Measurements from ENCODE around the gene WNT3. TPM values are rescaled to one million over a fixed set of nuclear protein-coding genes. Genes with fewer than 3 reads are reported as not detected.

WNT3 gene
- total and polyA plus RNA-seq, 2 of the 8 experiments (the other 6 are each of a cell fraction or from before 2014, with no cell fraction given) = 0.56 to 2.0 TPM

GRCh38 chr17:46753776-46754175 is 64.7 kb downstream of the WNT3 start:
- Histone ChIP-seq H3K27ac (ENCODE audit: low read depth, low read length) (no peak overlapping the region), H3K14ac (ENCODE audit: insufficient read length) (no peak overlapping the region), H3K4me2 (ENCODE audit: insufficient read depth in 1 of 2, low read depth in 2 of 2, low read length in 2 of 2) (no peak overlapping the region), H2BK120ac (replicated peaks; ENCODE audit: low read depth, low read length) (no peak overlapping the region), H3K9me3 (ENCODE audit: insufficient read depth in 2 of 2, low read depth in 1 of 2, low read length in 1 of 2) (no peaks in the 10 kb centered on the region), H3K79me1 (ENCODE audit: low read depth, low read length) (no peaks in the 10 kb centered on the region), H3K9ac (replicated peaks in 1 of 4; ENCODE audit: extremely low read depth in 1 of 4, low read depth in 3 of 4, low read length in 3 of 4) (no peak overlapping the region), H4K91ac (replicated peaks; ENCODE audit: insufficient read length, low read length) (no peak overlapping the region), H2BK20ac (ENCODE audit: low read length) (no peak overlapping the region), H2BK15ac (ENCODE audit: low read length) (no peak overlapping the region), H3K36me3 (ENCODE audit: control insufficient read depth in 2 of 4, insufficient read depth in 4 of 4, low read length in 3 of 4) (peaks cover 0 to 2% (median 0%) of the 10 kb centered on the region in 4 experiments; a peak in 3 of 8 replicates), H2AK5ac (ENCODE audit: low read depth, low read length) (no peak overlapping the region), H3K23ac (ENCODE audit: insufficient read length) (no peak overlapping the region), H2BK5ac (ENCODE audit: low read depth, low read length) (no peak overlapping the region), H3K23me2 (ENCODE audit: low read depth, low read length) (no peaks in the 10 kb centered on the region), H4K20me1 (replicated peaks in 1 of 2; ENCODE audit: control insufficient read depth in 1 of 2, insufficient read depth in 2 of 2, low read length in 2 of 2) (peaks cover 0 to 2% of the 10 kb centered on the region in 2 experiments), H4K5ac (ENCODE audit: insufficient read length, low read depth, low read length) (no peak overlapping the region), H3K79me2 (ENCODE audit: control insufficient read depth in 1 of 2, insufficient read depth in 2 of 2, low read length in 2 of 2) (no peaks in the 10 kb centered on the region), H4K8ac (ENCODE audit: extremely low read depth, insufficient read depth, low read length) (no peak overlapping the region), H3K4me3 (ENCODE audit: extremely low read depth in 1 of 4, insufficient read depth in 2 of 4, low read depth in 3 of 4, low read length in 4 of 4) (no peak overlapping the region), H3K4me1 (replicated peaks in 1 of 4; ENCODE audit: control insufficient read depth in 3 of 4, insufficient read depth in 4 of 4, low read length in 3 of 4) (no peaks in the 10 kb centered on the region), H2BK12ac (ENCODE audit: low read depth, low read length) (no peak overlapping the region), H3K56ac (replicated peaks; ENCODE audit: insufficient read length, low read depth, low read length) (no peak overlapping the region), H3K27me3 (replicated peaks in 1 of 4; ENCODE audit: control insufficient read depth in 3 of 4, extremely low read depth in 1 of 4, insufficient read depth in 3 of 4, low read length in 3 of 4) (peaks cover 0 to 2% (median 0%) of the 10 kb centered on the region in 4 experiments; a peak in 1 of 7 replicates), H3K18ac (ENCODE audit: extremely low read depth, low read length) (no peak overlapping the region), H2AFZ (ENCODE audit: low read length) (no peak overlapping the region), H3K4ac (replicated peaks; ENCODE audit: insufficient read length, low read depth, low read length) (no peak overlapping the region)
- 85% methylated on average over 3 of the region's 3 CpGs; no CpG with 5 or more reads in 1 of the 2 experiments for WGBS, 2 experiments (ENCODE audit: extremely low coverage in 1 of 2, insufficient coverage in 1 of 2, insufficient read length in 1 of 2, insufficient replicate concordance in 2 of 2, low coverage in 1 of 2, low lambda C conversion rate in 2 of 2, missing lambda C conversion rate in 1 of 2)
- FAIRE-seq (no peak), DNase-seq (ENCODE audit: low read depth in 1 of 2, low spot score in 2 of 2) (no peak)
- ChIA-PET CTCF (ENCODE audit: partially characterized antibody) (interaction anchor here (0.7 to 1.4 kb wide), 5 partner anchors 8 to 189 kb away, joined by 3 read pairs; no protein-coding TSS in a partner anchor), POLR2A (ENCODE audit: partially characterized antibody) (no interaction called here)
- TF ChIP-seq ZNF274 (IDR thresholded peaks at IDR 0.05; ENCODE audit: borderline replicate concordance, extremely low read depth, low read length) (no peak), SIN3A (conservative IDR thresholded peaks at IDR 0.05 in 1 of 2, IDR thresholded peaks at IDR 0.05 in 1 of 2; ENCODE audit: low read depth in 1 of 2, low read length in 2 of 2) (no peak), CTBP2 (IDR thresholded peaks at IDR 0.05; ENCODE audit: borderline replicate concordance, insufficient read depth, insufficient read length, low read length) (no peak), POLR2A (IDR thresholded peaks at IDR 0.05; ENCODE audit: control extremely low read depth in 1 of 2, low read depth in 2 of 2, low read length in 2 of 2) (no peak), NANOG (IDR thresholded peaks at IDR 0.05; ENCODE audit: insufficient read depth, low read depth, low read length, poor library complexity, severe bottlenecking) (no peak), POLR2AphosphoS5 (IDR thresholded peaks at IDR 0.05; ENCODE audit: low read depth, low read length) (no peak), RXRA (IDR thresholded peaks at IDR 0.05; ENCODE audit: insufficient read depth, low read depth, low read length) (no peak), TCF12 (IDR thresholded peaks at IDR 0.05; ENCODE audit: low read depth, low read length) (no peak), BCL11A (IDR thresholded peaks at IDR 0.05; ENCODE audit: low read depth in 2 of 2, low read length in 2 of 2) (no peak), JUND (IDR thresholded peaks at IDR 0.05; ENCODE audit: low read length) (no peak), TEAD4 (IDR thresholded peaks at IDR 0.05; ENCODE audit: low read depth, low read length) (no peak), HDAC2 (IDR thresholded peaks at IDR 0.05; ENCODE audit: borderline replicate concordance in 1 of 2, low read depth in 2 of 2, low read length in 2 of 2) (no peak), SIRT6 (IDR thresholded peaks at IDR 0.05; ENCODE audit: low read length) (no peak), ASH2L (IDR thresholded peaks at IDR 0.05; ENCODE audit: low read length) (no peak), CBX5 (IDR thresholded peaks at IDR 0.05; ENCODE audit: low read depth, low read length) (no peak)

Measured in H1 (cell line).